Inflammatory macrophage treated with lipopolysaccharide for 1 hour (primary cell): ENCODE results near the gene INTS1.
"Not testable (repeated sequence)": the region's sequence is repeated elsewhere in the genome, so short reads cannot be mapped to it uniquely, and the experiment has no call there.

Experiments
- DNase-seq, 2 donors: peaks; one replicate each; pipeline ENCODE4 v3.0.0-alpha.2; 2020 to 2022

INTS1 gene

DNA sequence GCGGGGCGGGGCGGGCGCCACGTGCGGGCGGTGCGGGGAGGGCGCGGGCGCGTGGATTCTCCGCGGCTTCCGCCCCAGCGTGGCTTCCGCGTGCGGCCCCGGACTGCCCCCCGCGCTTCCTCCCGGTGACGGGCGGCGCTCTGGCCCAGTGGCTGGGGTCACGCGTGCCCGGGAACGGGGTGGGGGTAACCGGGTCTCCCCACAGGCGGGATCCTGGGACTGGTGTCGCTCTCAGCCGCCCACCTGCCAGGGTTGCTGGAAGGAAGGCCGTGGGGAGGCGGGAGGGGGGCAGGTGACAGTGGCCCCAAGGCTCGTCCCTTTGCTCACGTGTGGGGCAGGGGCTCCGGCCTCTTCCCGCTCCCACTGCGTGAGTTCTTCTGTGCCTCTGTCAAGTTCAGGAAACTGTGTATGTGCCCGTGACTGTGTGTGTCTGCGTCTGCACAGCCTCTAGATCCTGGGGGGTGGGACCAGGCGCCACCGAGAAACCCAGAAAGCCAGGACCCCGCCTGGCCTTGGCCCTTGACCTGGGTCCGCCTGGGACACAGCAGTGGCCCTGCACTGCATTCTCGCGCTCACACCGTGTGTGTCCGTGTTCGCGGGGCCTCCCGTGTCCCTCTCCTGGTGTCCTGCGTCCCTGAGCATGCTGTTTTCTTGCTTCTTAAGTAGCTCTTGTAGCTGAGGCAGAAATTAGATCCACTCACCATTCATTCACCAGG lies 27.2 kb upstream of the INTS1 start:
- DNase-seq = no peak

DNA sequence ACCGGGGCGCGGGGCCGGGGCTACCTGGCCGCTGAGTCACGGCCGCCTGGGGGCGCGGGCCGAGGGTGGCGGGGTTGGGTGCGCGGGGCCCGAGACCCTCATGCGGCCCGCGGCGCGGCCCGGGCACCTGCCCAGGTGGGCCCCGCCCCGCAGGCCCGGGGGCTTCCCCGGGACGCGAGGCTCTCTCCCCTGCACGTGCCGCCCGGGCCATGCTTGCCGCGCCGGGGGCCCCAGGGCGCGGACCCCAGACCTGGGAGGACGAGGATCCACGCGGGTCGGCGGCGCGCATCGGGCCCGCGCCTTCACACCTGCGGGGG lies 26.7 kb upstream of the INTS1 start:
- no peak for DNase-seq

DNA sequence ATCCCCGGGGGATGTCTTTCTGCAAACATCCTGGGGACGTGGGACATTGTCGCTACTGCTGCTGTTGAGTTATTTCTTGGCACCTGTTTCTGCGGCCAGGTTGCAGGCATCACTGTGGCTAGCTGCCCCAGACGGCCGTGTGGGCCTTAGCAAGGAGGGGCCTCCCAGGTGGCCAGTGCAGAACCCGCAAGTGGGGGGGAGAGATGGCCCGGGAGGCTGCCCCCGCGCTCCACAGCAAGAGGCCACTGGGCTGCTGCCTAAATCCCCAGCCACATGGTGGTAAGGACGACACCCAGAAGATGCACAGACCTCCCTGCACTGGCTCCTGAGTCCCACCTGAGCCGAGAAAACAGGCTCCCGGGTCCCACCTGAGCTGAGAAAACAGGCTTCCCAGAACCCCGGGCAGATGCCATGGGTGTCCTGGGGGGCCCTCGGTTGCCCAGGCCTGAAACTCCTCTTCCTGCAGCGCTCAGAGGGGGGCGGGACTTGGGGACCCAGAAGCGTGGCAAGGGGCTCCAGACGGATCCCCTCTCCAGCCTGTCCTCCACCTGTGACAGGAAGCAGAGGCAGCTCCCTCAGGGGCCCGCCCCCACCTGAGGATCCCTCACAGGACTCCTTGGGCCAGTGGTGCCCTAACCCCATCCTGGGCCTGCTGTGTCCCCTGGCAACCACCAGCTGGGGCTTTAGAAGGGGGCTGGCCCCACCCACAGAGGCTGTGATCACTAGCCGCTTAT lies 25.4 kb upstream of the INTS1 start:
- no peak for DNase-seq

- no peak for DNase-seq
These were observed 22.1 kb upstream of the INTS1 start for GRCh38 chr7:1526271-1526754.

DNA sequence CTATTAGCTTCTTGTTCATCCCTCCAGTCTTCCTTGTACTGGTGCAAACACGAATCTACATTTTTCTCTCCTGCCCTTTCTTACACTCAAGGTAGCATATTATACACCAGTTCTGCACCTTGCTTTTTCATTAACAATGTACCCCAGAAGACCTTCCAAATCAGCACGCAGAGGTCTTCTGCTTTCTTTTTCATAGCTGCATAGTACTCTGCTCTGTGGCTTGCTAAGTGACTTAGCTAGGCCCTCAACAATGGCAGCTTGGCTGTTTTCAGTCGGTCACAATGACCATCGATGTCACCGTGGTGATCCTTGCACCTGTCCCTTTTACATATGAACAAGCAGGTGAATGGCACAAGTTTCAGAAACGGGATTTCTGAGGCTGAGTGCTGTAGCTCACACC lies 21.2 kb upstream of the INTS1 start:
- no peak for DNase-seq

DNA sequence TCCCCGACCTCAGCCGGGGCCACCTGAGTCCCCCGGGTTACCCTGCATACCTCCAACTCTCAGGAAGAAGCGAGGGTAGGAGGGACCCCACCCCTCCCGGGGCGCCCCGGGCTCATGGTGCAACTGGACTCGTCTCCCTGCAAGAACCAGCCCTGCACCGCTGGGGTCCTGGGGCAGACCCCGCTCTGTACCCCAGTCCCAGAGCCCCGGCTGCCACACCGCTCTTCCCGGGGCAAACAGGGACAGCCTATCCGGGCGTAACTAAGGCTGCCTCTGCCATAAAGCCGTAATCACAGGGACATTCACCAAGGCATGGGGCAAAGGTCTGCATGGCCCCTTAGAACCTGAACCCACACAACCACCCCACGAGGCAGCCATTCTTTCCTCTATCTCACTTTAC lies 19.7 kb upstream of the INTS1 start:
- no peak for DNase-seq

GRCh38 chr7:1523208-1523607 lies 19.0 kb upstream of the INTS1 start:
- no peak for DNase-seq

DNA sequence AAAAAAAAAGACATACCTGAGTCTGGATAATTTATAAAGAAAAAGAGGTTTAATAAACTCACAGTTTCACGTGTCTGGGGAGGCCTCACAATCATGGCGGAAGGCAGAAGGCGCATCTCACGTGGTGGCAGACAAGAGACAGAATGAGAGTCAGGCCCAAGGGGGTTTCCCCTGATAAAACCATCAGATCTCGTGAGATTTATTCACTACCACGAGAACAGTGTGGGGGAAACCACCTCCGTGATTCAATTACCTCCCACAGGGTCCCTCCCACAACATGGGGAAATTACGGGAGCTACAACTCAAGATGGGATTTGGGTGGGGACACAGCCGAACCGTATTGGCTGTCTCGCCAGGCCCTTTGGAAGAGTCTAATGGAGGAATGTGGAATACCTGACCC lies 17.3 kb upstream of the INTS1 start:
- peak; percentile 51 to 74 for DNase-seq

DNA sequence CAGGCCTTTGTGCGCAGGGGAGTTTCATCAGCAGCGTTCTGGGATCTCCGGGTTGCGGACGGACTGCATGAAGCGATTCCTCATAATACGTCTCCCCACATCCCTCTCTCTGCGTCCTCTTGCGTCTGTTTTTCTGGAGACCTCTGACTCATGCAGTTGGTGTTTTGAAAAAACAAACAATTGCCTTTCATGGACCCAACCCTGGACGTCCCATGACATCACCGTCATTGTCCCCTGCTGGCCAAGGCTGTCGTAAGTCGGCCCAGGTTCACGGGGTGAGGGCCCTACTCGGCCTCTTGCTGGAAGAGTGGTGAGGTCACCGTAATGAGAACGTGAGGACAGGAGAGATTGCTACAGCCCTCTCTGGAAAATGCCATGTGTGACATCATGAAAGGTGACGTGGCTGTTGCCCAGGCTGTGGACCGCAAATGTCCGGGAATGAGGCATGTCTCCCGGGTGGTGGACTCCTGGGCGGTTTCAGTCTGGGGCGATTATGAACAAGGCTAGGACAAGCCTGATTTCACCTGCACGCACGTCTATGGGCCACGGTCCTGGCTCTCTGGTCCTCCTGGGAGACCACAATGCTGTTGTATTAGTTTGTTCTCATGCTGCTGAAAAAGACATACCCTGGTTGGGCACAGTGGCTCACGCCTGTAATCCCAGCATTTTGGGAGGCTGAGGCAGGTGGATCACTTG lies 16.5 kb upstream of the INTS1 start:
- peak; percentile 61 to 90 for DNase-seq

- not testable (repeated sequence) for DNase-seq
These were observed 15.2 kb upstream of the INTS1 start for GRCh38 chr7:1519322-1519922.

GRCh38 chr7:1516586-1517251 lies 12.5 kb upstream of the INTS1 start:
- no peak for DNase-seq

DNA sequence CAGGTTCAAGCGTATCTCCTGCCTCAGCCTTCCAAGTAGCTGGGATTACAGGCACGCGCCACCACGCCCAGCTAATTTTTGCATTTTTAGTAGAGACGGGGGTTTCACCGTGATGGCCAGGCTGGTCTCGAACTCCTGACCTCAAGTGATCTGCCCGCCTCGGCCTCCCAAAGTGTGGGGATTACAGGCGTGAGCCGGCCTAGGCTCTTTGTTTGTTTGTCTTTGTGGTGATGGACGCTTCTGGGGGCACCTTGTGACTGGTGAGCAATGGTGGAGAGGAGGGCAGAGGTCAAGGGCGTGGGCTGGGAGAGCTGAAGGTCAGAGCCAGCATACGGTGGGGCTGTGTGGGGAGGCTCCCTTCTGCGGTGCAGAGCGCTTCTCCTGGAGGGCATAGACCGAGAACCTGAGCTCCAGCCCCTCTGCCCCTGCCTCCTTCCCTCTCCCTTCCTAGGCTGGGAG lies 11.3 kb upstream of the INTS1 start:
- DNase-seq = not testable (repeated sequence)

GRCh38 chr7:1514995-1515401 lies 10.8 kb upstream of the INTS1 start:
- DNase-seq = peak; percentile 35 to 47

GRCh38 chr7:1514407-1514806 lies 10.2 kb upstream of the INTS1 start:
- no peak for DNase-seq

GRCh38 chr7:1513657-1514095 lies 9.5 kb upstream of the INTS1 start:
- peak; percentile 69 to 88 for DNase-seq

DNA sequence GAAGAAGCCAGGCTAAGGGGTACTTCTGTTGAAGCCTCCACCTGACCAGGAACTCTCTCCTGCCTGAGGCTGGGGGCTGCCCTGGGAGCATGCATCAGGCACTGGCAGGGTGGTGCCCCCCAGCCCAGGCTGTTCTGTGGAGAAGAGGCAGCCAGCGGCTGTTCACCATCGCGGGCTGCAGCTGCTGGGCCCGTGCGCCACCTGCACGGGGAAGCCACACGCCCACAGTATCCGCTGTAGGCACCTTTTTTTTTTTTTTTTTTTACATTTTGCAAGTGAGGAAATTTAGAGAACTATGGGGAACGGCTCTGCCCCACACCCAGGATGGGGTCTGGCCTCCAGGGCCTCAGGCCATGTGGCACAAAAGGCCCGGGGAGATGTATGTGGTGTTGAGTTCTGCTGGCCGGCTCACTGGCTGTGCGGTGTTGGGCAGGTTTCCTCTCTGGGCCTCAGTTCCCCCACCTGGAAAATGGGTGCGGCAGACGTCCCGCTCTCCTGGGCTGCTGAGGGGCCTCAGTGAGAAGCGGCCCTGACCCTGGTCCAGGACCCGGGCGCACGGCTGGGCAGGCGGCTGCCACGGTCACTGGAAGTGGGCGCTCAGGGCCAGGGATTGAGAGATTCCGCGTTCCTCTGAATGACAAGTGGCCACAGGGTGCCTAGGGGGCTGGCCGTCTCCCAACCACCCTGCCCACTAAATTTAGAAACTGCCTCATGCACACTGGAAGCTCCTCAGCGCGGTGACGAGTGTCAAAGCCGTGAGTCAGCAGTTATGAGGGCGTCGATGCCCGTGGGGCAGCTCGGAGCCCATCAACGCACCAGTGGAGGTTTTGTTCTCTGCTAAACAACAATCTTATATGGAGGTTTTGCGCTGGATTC lies 8.8 kb upstream of the INTS1 start:
- peak; percentile 94 to 98 for DNase-seq

GRCh38 chr7:1511444-1512422 lies 7.5 kb upstream of the INTS1 start:
- DNase-seq = no peak

GRCh38 chr7:1510780-1511154 lies 6.6 kb upstream of the INTS1 start:
- DNase-seq = no peak

- DNase-seq = no peak
These were observed 5.0 kb upstream of the INTS1 start for GRCh38 chr7:1509226-1509625.

DNA sequence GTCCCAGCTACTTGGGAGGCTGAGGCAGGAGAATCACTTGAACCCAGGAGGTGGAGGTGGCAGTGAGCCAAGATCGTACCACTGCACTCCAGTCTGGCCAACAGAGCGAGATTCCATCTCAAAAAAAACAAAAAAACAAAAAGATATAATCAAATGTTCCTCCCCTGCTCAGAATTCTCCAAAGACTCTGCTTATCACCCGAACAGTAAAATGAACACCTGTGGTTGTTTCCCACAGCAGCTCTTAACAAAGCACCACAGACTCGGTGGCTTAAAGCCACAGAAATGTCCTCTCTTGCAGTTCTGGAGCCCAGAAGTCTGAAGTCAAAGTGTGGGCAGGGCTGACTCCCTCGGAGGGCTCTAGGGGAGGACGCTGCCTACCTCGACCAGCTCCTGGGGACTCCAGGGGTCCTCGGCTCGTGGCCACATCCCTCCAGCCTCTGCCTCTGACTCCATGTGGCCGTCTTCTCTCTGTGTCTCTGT lies 4.1 kb upstream of the INTS1 start:
- no peak for DNase-seq
